CD4-positive, CD25-positive, alpha-beta regulatory T cell (primary cell): Measurements from ENCODE around the gene SYS1. TPM values are rescaled to one million over a fixed set of nuclear protein-coding genes. Genes with fewer than 3 reads are reported as not detected.

ENCODE experiments used
- ATAC-seq, 2 donors: fragments of 150-1000 bp; cut with Tn5 transposase; one replicate each; pipeline ENCODE4 v1.10.0; 2021; ENCODE audit warnings: low read depth in 2 of 2, moderate number of reproducible peaks in 2 of 2, moderate library complexity in 1 of 2
- DNase-seq, 3 donors: peaks; one replicate each; pipeline versions ENCODE4 v3.0.0 to v3.0.0-alpha.2; 2012 to 2022; ENCODE audit warnings: mixed read lengths in 1 of 3
- H3K27ac ChIP-seq: one replicate; pipeline ENCODE4 v1.7.0; 2013; ENCODE audit warnings: mild to moderate bottlenecking, low read length; ENCODE audit not compliant: insufficient read depth, poor library complexity, severe bottlenecking
- H3K27me3 ChIP-seq: one replicate; pipeline ENCODE4 v1.7.0; 2013; ENCODE audit warnings: low read length; ENCODE audit not compliant: control insufficient read depth, insufficient read depth
- H3K36me3 ChIP-seq: one replicate; pipeline ENCODE4 v1.7.0; 2013; ENCODE audit warnings: mild to moderate bottlenecking, low read length, moderate library complexity; ENCODE audit not compliant: control insufficient read depth, insufficient read depth
- H3K4me1 ChIP-seq: 2 replicates; pipeline ENCODE4 v1.7.0; 2013; ENCODE audit warnings: mild to moderate bottlenecking, low read length; ENCODE audit not compliant: insufficient read depth, control insufficient read depth, poor library complexity, severe bottlenecking
- H3K4me3 ChIP-seq: one replicate; pipeline ENCODE4 v1.7.0; 2013; ENCODE audit warnings: low read depth, mild to moderate bottlenecking, low read length, moderate library complexity
- H3K9me3 ChIP-seq, 2 experiments: 1 replicate in 1 of 2; 2 replicates in 1 of 2; pipeline ENCODE4 v1.7.0; 2013; ENCODE audit warnings: low read length in 2 of 2, mild to moderate bottlenecking in 1 of 2, moderate library complexity in 1 of 2; ENCODE audit not compliant: control insufficient read depth in 2 of 2
- H3K27ac Mint-ChIP-seq, 3 donors: one replicate each; pipeline ENCODE4 v1.8.0; 2020 to 2022; ENCODE audit warnings: mild to moderate bottlenecking in 3 of 3, mixed read lengths in 3 of 3, moderate library complexity in 2 of 3
- H3K27me3 Mint-ChIP-seq: one replicate; pipeline ENCODE4 v1.8.0; 2022; ENCODE audit warnings: mild to moderate bottlenecking, mixed read lengths
- H3K36me3 Mint-ChIP-seq: one replicate; pipeline ENCODE4 v1.8.0; 2020; ENCODE audit warnings: mixed read lengths
- H3K4me1 Mint-ChIP-seq, 4 donors: one replicate each; pipeline ENCODE4 v1.8.0; 2020 to 2022; ENCODE audit warnings: mixed read lengths in 4 of 4, mild to moderate bottlenecking in 1 of 4
- H3K4me3 Mint-ChIP-seq, 4 donors: one replicate each; pipeline ENCODE4 v1.8.0; 2020 to 2022; ENCODE audit warnings: mild to moderate bottlenecking in 4 of 4, mixed read lengths in 4 of 4, moderate library complexity in 3 of 4
- H3K9me3 Mint-ChIP-seq, 7 donors: one replicate each; pipeline ENCODE4 v1.8.0; 2020 to 2022; ENCODE audit warnings: mixed read lengths in 7 of 7, mild to moderate bottlenecking in 3 of 7, moderate library complexity in 2 of 7
- polyA plus RNA-seq, 4 donors: library from polyadenylated mRNA; unstranded; fragments of 300-500 nt; fragmentation: Illumina TruSeq; gene quantifications; one replicate each; pipeline ENCODE4 v1.2.3, GENCODE V29; 2021
- total RNA-seq: library from RNA; stranded (reverse); gene quantifications from one replicate; pipeline ENCODE4 v1.2.3, GENCODE V29; 2022

Gene SYS1
- total and polyA plus RNA-seq, 5 donors from 2014 or later, result 38.4 to 94.2 (median 43.4) TPM

GRCh38 chr20:45387274-45387673, 24.3 kb downstream of the SYS1 start:
- Mint-ChIP-seq H3K4me1 (peaks cover 0 to 14% (median 7%) of the 10 kb centered on the region in 4 donors), H3K4me3 (no peak overlapping the region)
- ATAC-seq, result no peak

GRCh38 chr20:45390931-45391330, 28.0 kb downstream of the SYS1 start:
- Histone ChIP-seq H3K36me3 (peaks cover 4% of the 10 kb centered on the region), H3K4me3 (no peak overlapping the region), H3K27ac (no peak overlapping the region), H3K9me3 (no peaks in the 10 kb centered on the region), H3K4me1 (no peaks in the 10 kb centered on the region), H3K27me3 (no peaks in the 10 kb centered on the region)
- H3K36me3 Mint-ChIP-seq, result peaks cover 22% of the 10 kb centered on the region
- DNase-seq, result no peak
- ATAC-seq, result no peak
- no peak overlapping the region for H3K27ac Mint-ChIP-seq
- H3K27me3 Mint-ChIP-seq, result no peaks in the 10 kb centered on the region
- no peak overlapping the region for H3K4me3 Mint-ChIP-seq
- peaks cover 0 to 14% (median 7%) of the 10 kb centered on the region in 4 donors for H3K4me1 Mint-ChIP-seq
- peaks cover 0 to 7% (median 0%) of the 10 kb centered on the region in 7 donors for H3K9me3 Mint-ChIP-seq

More at GRCh38 chr20:45387274-45387673, 24.3 kb downstream of the SYS1 start:
- H3K27ac ChIP-seq, result no peak overlapping the region
- DNase-seq, result no peak
- peaks cover 0 to 7% (median 0%) of the 10 kb centered on the region in 7 donors for H3K9me3 Mint-ChIP-seq
- no peaks in the 10 kb centered on the region for H3K27me3 ChIP-seq
- peaks cover 19% of the 10 kb centered on the region for H3K36me3 Mint-ChIP-seq
- H3K27ac Mint-ChIP-seq, result peak overlapping the region in 1 of 3 donors; percentile 40
- no peaks in the 10 kb centered on the region for H3K9me3 ChIP-seq
- H3K36me3 ChIP-seq, result peaks cover 4% of the 10 kb centered on the region
- no peaks in the 10 kb centered on the region for H3K27me3 Mint-ChIP-seq
- no peak overlapping the region for H3K4me3 ChIP-seq
- H3K4me1 ChIP-seq, result no peaks in the 10 kb centered on the region

- H3K4me1 ChIP-seq, result no peaks in the 10 kb centered on the region
- H3K27ac ChIP-seq, result no peak overlapping the region
- no peaks in the 10 kb centered on the region for H3K9me3 ChIP-seq
- H3K36me3 Mint-ChIP-seq, result peaks cover 23% of the 10 kb centered on the region
- H3K27me3 Mint-ChIP-seq, result no peaks in the 10 kb centered on the region
- no peak overlapping the region for H3K4me3 ChIP-seq
- no peak for ATAC-seq
- peaks cover 0 to 7% (median 0%) of the 10 kb centered on the region in 7 donors for H3K9me3 Mint-ChIP-seq
- DNase-seq, result no peak
- H3K4me1 Mint-ChIP-seq, result peaks cover 0 to 14% (median 7%) of the 10 kb centered on the region in 4 donors
- no peaks in the 10 kb centered on the region for H3K27me3 ChIP-seq
- H3K27ac Mint-ChIP-seq, result no peak overlapping the region
- no peak overlapping the region for H3K4me3 Mint-ChIP-seq
- H3K36me3 ChIP-seq, result peaks cover 4% of the 10 kb centered on the region
These were observed 28.6 kb downstream of the SYS1 start for GRCh38 chr20:45391559-45391958.

DNA sequence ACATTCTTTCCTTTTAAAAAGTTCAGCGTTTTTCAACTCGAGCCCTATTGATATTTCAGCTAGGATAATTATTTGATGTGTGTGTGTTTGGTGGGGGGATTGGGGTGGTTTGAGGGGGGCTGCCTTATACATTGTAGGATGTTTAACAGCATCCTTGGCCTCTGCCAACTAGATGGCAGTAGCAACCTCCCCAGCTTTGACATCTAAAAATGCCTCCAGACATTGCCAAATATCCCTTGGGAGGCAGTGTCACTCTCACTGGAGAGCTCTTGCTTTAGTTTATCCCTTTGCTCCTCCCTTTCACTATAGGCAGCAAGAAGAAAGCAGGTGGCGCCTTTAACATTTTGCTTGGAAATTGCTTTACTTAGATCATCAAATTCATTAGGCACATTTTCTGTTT, 29.8 kb downstream of the SYS1 start:
- Mint-ChIP-seq H3K9me3 (peaks cover 0 to 2% (median 0%) of the 10 kb centered on the region in 7 donors), H3K27ac (no peak overlapping the region), H3K4me1 (peaks cover 0 to 11% (median 7%) of the 10 kb centered on the region in 4 donors), H3K27me3 (no peaks in the 10 kb centered on the region), H3K36me3 (peaks cover 19% of the 10 kb centered on the region), H3K4me3 (no peak overlapping the region)
- no peaks in the 10 kb centered on the region for H3K4me1 ChIP-seq
- no peak overlapping the region for H3K27ac ChIP-seq
- H3K36me3 ChIP-seq, result no peaks in the 10 kb centered on the region
- no peak overlapping the region for H3K4me3 ChIP-seq
- no peaks in the 10 kb centered on the region for H3K9me3 ChIP-seq
- DNase-seq (no peak), ATAC-seq (no peak)
- H3K27me3 ChIP-seq, result no peaks in the 10 kb centered on the region

- peaks cover 0 to 10% (median 4%) of the 10 kb centered on the region in 4 donors for H3K4me1 Mint-ChIP-seq
- H3K9me3 Mint-ChIP-seq, result peaks cover 0 to 3% (median 0%) of the 10 kb centered on the region in 7 donors
- no peak overlapping the region for H3K4me3 ChIP-seq
- H3K36me3 ChIP-seq, result no peaks in the 10 kb centered on the region
- DNase-seq, result no peak
- no peaks in the 10 kb centered on the region for H3K9me3 ChIP-seq
- no peaks in the 10 kb centered on the region for H3K27me3 ChIP-seq
- H3K27me3 Mint-ChIP-seq, result no peaks in the 10 kb centered on the region
- ATAC-seq, result no peak
- H3K36me3 Mint-ChIP-seq, result peaks cover 10% of the 10 kb centered on the region
- no peak overlapping the region for H3K27ac Mint-ChIP-seq
- H3K4me1 ChIP-seq, result no peaks in the 10 kb centered on the region
- H3K27ac ChIP-seq, result no peak overlapping the region
- no peak overlapping the region for H3K4me3 Mint-ChIP-seq
These were observed 31.5 kb downstream of the SYS1 start for GRCh38 chr20:45394221-45395113.

DNA sequence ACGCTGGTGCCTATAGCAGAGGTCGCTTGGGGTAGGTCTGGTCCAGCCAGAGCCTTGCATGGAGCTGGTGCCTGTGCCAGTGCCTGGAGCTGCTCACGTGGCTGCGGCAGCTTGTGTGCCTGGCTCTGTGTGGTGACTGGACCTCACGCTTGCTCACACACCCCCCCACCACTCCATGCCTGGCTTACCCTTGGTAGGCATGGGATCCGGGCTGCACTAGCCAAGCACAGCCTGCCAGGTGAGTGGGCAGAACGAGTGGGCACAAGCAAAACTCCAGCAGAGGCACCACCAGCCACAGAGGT, 32.1 kb downstream of the SYS1 start:
- no peak overlapping the region for H3K27ac ChIP-seq
- Mint-ChIP-seq H3K4me3 (no peak overlapping the region), H3K36me3 (peaks cover 12% of the 10 kb centered on the region), H3K9me3 (peaks cover 0 to 6% (median 3%) of the 10 kb centered on the region in 7 donors), H3K4me1 (peaks cover 0 to 8% (median 3%) of the 10 kb centered on the region in 4 donors), H3K27ac (no peak overlapping the region), H3K27me3 (no peaks in the 10 kb centered on the region)
- no peaks in the 10 kb centered on the region for H3K36me3 ChIP-seq
- ATAC-seq (no peak), DNase-seq (no peak)
- no peaks in the 10 kb centered on the region for H3K27me3 ChIP-seq
- H3K9me3 ChIP-seq, result peaks cover 1 to 4% of the 10 kb centered on the region in 2 experiments
- H3K4me3 ChIP-seq, result no peak overlapping the region
- H3K4me1 ChIP-seq, result no peaks in the 10 kb centered on the region

DNA sequence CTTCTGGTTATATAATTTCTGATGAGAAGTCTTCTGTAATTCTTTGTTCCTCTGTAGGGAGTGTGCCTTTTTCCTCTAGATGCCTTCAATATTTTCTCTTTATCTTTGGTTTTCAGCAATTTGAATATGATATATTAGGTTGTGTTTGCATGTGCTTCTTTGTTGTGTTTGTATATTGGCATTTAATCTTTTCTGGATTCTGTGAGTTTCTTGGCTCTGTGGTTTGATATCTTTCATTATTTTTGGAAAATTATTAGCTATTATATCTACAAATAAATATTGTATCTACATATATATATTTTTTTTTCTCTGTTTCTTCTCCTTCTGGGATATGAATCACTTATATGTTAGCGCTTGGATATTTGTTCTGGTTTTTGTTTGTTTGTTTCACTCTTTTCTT, 36.1 kb downstream of the SYS1 start:
- ATAC-seq, result no peak
- Histone ChIP-seq H3K36me3 (no peaks in the 10 kb centered on the region), H3K4me3 (no peak overlapping the region), H3K4me1 (no peaks in the 10 kb centered on the region), H3K9me3 (peaks cover 8 to 15% of the 10 kb centered on the region in 2 experiments), H3K27me3 (no peaks in the 10 kb centered on the region), H3K27ac (no peak overlapping the region)
- Mint-ChIP-seq H3K36me3 (peaks cover 14% of the 10 kb centered on the region), H3K27ac (no peak overlapping the region), H3K27me3 (no peaks in the 10 kb centered on the region), H3K4me1 (no peaks in the 10 kb centered on the region), H3K9me3 (peaks cover 3 to 24% (median 11%) of the 10 kb centered on the region in 7 donors), H3K4me3 (no peak overlapping the region)
- DNase-seq, result no peak
